ENCODE results near the gene ADAM12. TPM values are rescaled to one million over a fixed set of nuclear protein-coding genes. Genes with fewer than 3 reads are reported as not detected.

Gene ADAM12
- total RNA-seq, 1 experiment from 2014 or later, result 0.24 TPM

DNA sequence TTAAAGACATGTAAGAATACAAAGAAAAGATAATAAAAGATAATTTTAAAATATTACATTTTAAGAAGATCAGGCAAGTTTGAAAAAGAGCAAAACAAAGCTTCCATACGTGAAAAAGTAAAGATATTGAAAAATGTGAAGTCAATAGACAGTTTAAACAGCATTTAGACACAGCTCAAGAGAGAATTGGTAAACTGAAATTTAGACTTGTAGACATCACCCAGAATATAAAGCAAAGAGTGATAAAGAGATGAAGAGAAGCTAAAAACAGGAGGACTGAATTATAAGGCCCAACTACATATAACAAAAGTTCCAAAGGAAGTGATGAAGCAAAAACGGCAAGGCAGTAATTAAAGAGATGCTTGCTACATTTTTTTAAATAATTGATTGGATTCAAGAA lies 13.8 kb downstream of the ADAM12 start:
- Histone ChIP-seq H2BK5ac (ENCODE audit: insufficient read length, low read length) (no peak overlapping the region), H3K56ac (ENCODE audit: insufficient read length, low read depth, low read length) (no peak overlapping the region), H3K4me1 (ENCODE audit: insufficient read depth, low read length) (no peaks in the 10 kb centered on the region), H4K5ac (ENCODE audit: insufficient read length, low read depth, low read length) (no peak overlapping the region), H4K20me1 (ENCODE audit: control insufficient read depth, insufficient read depth, insufficient read length) (no peaks in the 10 kb centered on the region), H3K23ac (ENCODE audit: insufficient read length, low read depth, low read length) (no peak overlapping the region), H2AK5ac (ENCODE audit: insufficient read length, low read length) (no peak overlapping the region), H2BK20ac (ENCODE audit: low read depth, low read length, poor library complexity, severe bottlenecking) (no peak overlapping the region), H3K4ac (ENCODE audit: low read depth, low read length) (no peak overlapping the region), H3K18ac (ENCODE audit: insufficient read length, low read depth, low read length) (no peak overlapping the region), H2AFZ (ENCODE audit: low read length) (no peak overlapping the region), H3K14ac (ENCODE audit: insufficient read depth, low read length) (no peak overlapping the region), H3K79me2 (ENCODE audit: insufficient read depth, low read length) (no peaks in the 10 kb centered on the region), H3K9me3 (ENCODE audit: control insufficient read depth, low read depth, low read length) (no peaks in the 10 kb centered on the region), H3K23me2 (ENCODE audit: insufficient read length, low read depth, low read length, poor library complexity, severe bottlenecking) (no peaks in the 10 kb centered on the region), H3K27me3 (ENCODE audit: insufficient read depth, low read length) (no peaks in the 10 kb centered on the region), H3T11ph (ENCODE audit: low read length) (no peak overlapping the region), H3K9ac (ENCODE audit: extremely low read depth, insufficient read length, low read length) (no peak overlapping the region), H2BK15ac (ENCODE audit: low read depth, low read length) (no peak overlapping the region), H2BK120ac (ENCODE audit: low read depth, low read length, poor library complexity, severe bottlenecking) (no peak overlapping the region), H2BK12ac (ENCODE audit: insufficient read length, low read depth, low read length) (no peak overlapping the region), H3K27ac (ENCODE audit: insufficient read length, low read depth, low read length) (no peak overlapping the region), H3K79me1 (ENCODE audit: insufficient read depth, low read depth, low read length, poor library complexity, severe bottlenecking) (no peaks in the 10 kb centered on the region), H4K91ac (ENCODE audit: insufficient read length, low read depth, low read length) (no peak overlapping the region), H4K8ac (replicated peaks; ENCODE audit: insufficient read length, low read depth, low read length) (no peak overlapping the region), H3K4me2 (ENCODE audit: insufficient read depth, insufficient read length, low read length) (no peak overlapping the region)
- TF ChIP-seq, protein P1, sequence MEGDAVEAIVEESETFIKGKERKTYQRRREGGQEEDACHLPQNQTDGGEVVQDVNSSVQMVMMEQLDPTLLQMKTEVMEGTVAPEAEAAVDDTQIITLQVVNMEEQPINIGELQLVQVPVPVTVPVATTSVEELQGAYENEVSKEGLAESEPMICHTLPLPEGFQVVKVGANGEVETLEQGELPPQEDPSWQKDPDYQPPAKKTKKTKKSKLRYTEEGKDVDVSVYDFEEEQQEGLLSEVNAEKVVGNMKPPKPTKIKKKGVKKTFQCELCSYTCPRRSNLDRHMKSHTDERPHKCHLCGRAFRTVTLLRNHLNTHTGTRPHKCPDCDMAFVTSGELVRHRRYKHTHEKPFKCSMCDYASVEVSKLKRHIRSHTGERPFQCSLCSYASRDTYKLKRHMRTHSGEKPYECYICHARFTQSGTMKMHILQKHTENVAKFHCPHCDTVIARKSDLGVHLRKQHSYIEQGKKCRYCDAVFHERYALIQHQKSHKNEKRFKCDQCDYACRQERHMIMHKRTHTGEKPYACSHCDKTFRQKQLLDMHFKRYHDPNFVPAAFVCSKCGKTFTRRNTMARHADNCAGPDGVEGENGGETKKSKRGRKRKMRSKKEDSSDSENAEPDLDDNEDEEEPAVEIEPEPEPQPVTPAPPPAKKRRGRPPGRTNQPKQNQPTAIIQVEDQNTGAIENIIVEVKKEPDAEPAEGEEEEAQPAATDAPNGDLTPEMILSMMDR (conservative IDR thresholded peaks at IDR 0.05), result no peak
- Mint-ChIP-seq H3K27me3 (ENCODE audit: low read depth) (no peaks in the 10 kb centered on the region; the same call in none of the 2 replicates), H3K27ac (no peak overlapping the region), H3K4me1 (peaks cover 2 to 3% of the 10 kb centered on the region in 2 experiments; a peak in 2 of 4 replicates), H3K4me3 (no peak overlapping the region), H3K36me3 (ENCODE audit: insufficient read depth in 1 of 3, low read depth in 3 of 3) (peaks cover 7 to 36% (median 18%) of the 10 kb centered on the region in 3 experiments), H3K9me3 (peaks cover 30 to 46% of the 10 kb centered on the region in 2 experiments)
- no peak for DNase-seq
- no CpG with 5 or more reads among the region's 2 CpGs for WGBS (ENCODE audit: extremely low coverage, insufficient read length, low lambda C conversion rate)

Measured in H9 (cell line).